K562 (cell line): ENCODE results near the gene IDUA. TPM values are rescaled to one million over a fixed set of nuclear protein-coding genes. Genes with fewer than 3 reads are reported as not detected.

Experiments
- COPS2 ChIP-seq: fragments of 450-650 bp; conservative IDR thresholded peaks from 2 replicates; pipeline ENCODE4 v1.6.1; 2016; ENCODE audit warnings: mild to moderate bottlenecking, moderate library complexity
- DNMT1 ChIP-seq: fragments of 450-650 bp; IDR thresholded peaks from 2 replicates; pipeline ENCODE4 v1.6.1; 2016; ENCODE audit warnings: antibody characterized with exemption, mild to moderate bottlenecking
- EP400 ChIP-seq: fragments of 450-650 bp; IDR thresholded peaks from 2 replicates; pipeline ENCODE4 v1.6.1; 2017; ENCODE audit warnings: antibody characterized with exemption, mild to moderate bottlenecking, moderate library complexity
- FOSL1 ChIP-seq: fragments of 200-800 bp; sonication (Bioruptor generic); conservative IDR thresholded peaks from 2 replicates; pipeline ENCODE4 v1.6.1; 2016; ENCODE audit warnings: missing genetic modification characterization, missing compliant biosample characterization
- GTF2E2 ChIP-seq: fragments of 200-800 bp; sonication (Bioruptor generic); IDR thresholded peaks from 2 replicates; pipeline ENCODE4 v1.6.1; 2016; ENCODE audit warnings: missing genetic modification characterization, missing compliant biosample characterization
- ILF3 ChIP-seq: fragments of 450-650 bp; IDR thresholded peaks from 2 replicates; pipeline ENCODE4 v1.6.1; 2018; ENCODE audit warnings: antibody characterized with exemption, mild to moderate bottlenecking, moderate library complexity, borderline replicate concordance
- MCM5 ChIP-seq: fragments of 450-650 bp; IDR thresholded peaks from 2 replicates; pipeline ENCODE4 v1.6.1; 2016; ENCODE audit warnings: low read depth
- SMARCB1 ChIP-seq: IDR thresholded peaks from 2 replicates; pipeline ENCODE4 v1.6.1; 2011; ENCODE audit warnings: improper control_type of control experiment, low read depth; ENCODE audit not compliant: insufficient read length
- ZNF707 ChIP-seq: fragments of 250-450 bp; sonication (Bioruptor Pico); conservative IDR thresholded peaks from 2 replicates; pipeline ENCODE4 v1.8.0; 2022; ENCODE audit warnings: inconsistent platforms, mild to moderate bottlenecking, moderate library complexity
- polyA plus RNA-seq, 8 experiments: library from polyadenylated mRNA; depleted of rRNA in 4 of 8; stranded (reverse) in 5 of 8; unstranded in 3 of 8; fragments of >200 nt; fragmentation: Nextera tagmentation in 2 of 8; fragmentation: Illumina TruSeq in 1 of 8; extraction: Ambion mirVana in 2 of 8; extraction: Trizol in 1 of 8; gene quantifications; 2 replicates each; pipeline versions ENCODE4 v1.2.1 to v1.2.3, GENCODE V29; 2011 to 2014; ENCODE audit warnings: inconsistent platforms in 1 of 8, missing spikeins in 1 of 8
- total RNA-seq, 7 experiments: library from RNA; depleted of rRNA in 6 of 7; stranded (reverse); fragments of >200 nt in 6 of 7; fragmentation: Illumina TruSeq in 2 of 7; extraction: Trizol in 2 of 7; gene quantifications; 2 replicates each; pipeline versions ENCODE4 v1.2.1 to v1.2.3, GENCODE V29; 2011 to 2021; ENCODE audit warnings: low replicate concordance in 1 of 7
- TF ChIP-seq, protein P1 (sequence below): sonication (generic); formaldehyde crosslinking; IDR thresholded peaks from 2 replicates; pipeline ENCODE4 v1.8.0; 2022; ENCODE audit warnings: mild to moderate bottlenecking, low read depth, missing genetic modification reagents
- TF ChIP-seq, protein P2 (sequence below), 2 experiments: fragments of 450-650 bp; formaldehyde crosslinking in 1 of 2; IDR thresholded peaks; 2 replicates each; pipeline versions ENCODE4 v1.4.0 to v1.6.1; 2014 to 2020; ENCODE audit warnings: mild to moderate bottlenecking in 2 of 2, borderline replicate concordance in 1 of 2, low read depth in 1 of 2
- TF ChIP-seq, protein P3 (sequence below): fragments of 250-450 bp; sonication (Bioruptor Pico); IDR thresholded peaks from 2 replicates; pipeline ENCODE4 v1.5.0; 2020; ENCODE audit warnings: mild to moderate bottlenecking, borderline replicate concordance
- TF ChIP-seq, protein P4 (sequence below), 2 experiments: fragments of 450-650 bp in 1 of 2; sonication (generic) in 1 of 2; formaldehyde crosslinking in 1 of 2; IDR thresholded peaks in 1 of 2; conservative IDR thresholded peaks in 1 of 2; 2 replicates each; pipeline versions ENCODE4 v1.6.1 to v1.8.1; 2016 to 2023; ENCODE audit warnings: mild to moderate bottlenecking in 2 of 2, moderate library complexity in 2 of 2, inconsistent platforms in 1 of 2, missing genetic modification reagents in 1 of 2

Gene IDUA
- total and polyA plus RNA-seq, 9 of the 15 experiments (the other 6 are each of a cell fraction or from before 2014, with no cell fraction given) = 0.04 to 16.1 (median 1.2) TPM

- TF ChIP-seq, protein P1, sequence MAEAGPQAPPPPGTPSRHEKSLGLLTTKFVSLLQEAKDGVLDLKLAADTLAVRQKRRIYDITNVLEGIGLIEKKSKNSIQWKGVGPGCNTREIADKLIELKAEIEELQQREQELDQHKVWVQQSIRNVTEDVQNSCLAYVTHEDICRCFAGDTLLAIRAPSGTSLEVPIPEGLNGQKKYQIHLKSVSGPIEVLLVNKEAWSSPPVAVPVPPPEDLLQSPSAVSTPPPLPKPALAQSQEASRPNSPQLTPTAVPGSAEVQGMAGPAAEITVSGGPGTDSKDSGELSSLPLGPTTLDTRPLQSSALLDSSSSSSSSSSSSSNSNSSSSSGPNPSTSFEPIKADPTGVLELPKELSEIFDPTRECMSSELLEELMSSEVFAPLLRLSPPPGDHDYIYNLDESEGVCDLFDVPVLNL (CRISPR knock-in tag) = no peak
- TF ChIP-seq, protein P2, sequence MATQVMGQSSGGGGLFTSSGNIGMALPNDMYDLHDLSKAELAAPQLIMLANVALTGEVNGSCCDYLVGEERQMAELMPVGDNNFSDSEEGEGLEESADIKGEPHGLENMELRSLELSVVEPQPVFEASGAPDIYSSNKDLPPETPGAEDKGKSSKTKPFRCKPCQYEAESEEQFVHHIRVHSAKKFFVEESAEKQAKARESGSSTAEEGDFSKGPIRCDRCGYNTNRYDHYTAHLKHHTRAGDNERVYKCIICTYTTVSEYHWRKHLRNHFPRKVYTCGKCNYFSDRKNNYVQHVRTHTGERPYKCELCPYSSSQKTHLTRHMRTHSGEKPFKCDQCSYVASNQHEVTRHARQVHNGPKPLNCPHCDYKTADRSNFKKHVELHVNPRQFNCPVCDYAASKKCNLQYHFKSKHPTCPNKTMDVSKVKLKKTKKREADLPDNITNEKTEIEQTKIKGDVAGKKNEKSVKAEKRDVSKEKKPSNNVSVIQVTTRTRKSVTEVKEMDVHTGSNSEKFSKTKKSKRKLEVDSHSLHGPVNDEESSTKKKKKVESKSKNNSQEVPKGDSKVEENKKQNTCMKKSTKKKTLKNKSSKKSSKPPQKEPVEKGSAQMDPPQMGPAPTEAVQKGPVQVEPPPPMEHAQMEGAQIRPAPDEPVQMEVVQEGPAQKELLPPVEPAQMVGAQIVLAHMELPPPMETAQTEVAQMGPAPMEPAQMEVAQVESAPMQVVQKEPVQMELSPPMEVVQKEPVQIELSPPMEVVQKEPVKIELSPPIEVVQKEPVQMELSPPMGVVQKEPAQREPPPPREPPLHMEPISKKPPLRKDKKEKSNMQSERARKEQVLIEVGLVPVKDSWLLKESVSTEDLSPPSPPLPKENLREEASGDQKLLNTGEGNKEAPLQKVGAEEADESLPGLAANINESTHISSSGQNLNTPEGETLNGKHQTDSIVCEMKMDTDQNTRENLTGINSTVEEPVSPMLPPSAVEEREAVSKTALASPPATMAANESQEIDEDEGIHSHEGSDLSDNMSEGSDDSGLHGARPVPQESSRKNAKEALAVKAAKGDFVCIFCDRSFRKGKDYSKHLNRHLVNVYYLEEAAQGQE (IDR thresholded peaks at IDR 0.05; ENCODE audit: borderline replicate concordance) = no peak
- TF ChIP-seq, protein P2 (CRISPR knock-in tag; IDR thresholded peaks at IDR 0.05; ENCODE audit: low read depth) = 0 out of 2 replicates have a peak, but pooled peaks have one; percentile 47
- no peak for TF ChIP-seq GTF2E2
- TF ChIP-seq, protein P3, sequence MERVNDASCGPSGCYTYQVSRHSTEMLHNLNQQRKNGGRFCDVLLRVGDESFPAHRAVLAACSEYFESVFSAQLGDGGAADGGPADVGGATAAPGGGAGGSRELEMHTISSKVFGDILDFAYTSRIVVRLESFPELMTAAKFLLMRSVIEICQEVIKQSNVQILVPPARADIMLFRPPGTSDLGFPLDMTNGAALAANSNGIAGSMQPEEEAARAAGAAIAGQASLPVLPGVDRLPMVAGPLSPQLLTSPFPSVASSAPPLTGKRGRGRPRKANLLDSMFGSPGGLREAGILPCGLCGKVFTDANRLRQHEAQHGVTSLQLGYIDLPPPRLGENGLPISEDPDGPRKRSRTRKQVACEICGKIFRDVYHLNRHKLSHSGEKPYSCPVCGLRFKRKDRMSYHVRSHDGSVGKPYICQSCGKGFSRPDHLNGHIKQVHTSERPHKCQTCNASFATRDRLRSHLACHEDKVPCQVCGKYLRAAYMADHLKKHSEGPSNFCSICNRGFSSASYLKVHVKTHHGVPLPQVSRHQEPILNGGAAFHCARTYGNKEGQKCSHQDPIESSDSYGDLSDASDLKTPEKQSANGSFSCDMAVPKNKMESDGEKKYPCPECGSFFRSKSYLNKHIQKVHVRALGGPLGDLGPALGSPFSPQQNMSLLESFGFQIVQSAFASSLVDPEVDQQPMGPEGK (CRISPR knock-in tag) = no peak
- TF ChIP-seq COPS2 = no peak
- no peak for TF ChIP-seq FOSL1 (tag)
- no peak for TF ChIP-seq EP400
- TF ChIP-seq ILF3 = no peak
- no peak for TF ChIP-seq DNMT1
- no peak for TF ChIP-seq SMARCB1
- TF ChIP-seq ZNF707 (CRISPR knock-in tag) = no peak
- TF ChIP-seq, protein P4, sequence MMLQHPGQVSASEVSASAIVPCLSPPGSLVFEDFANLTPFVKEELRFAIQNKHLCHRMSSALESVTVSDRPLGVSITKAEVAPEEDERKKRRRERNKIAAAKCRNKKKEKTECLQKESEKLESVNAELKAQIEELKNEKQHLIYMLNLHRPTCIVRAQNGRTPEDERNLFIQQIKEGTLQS (IDR thresholded peaks at IDR 0.05) = no peak
- TF ChIP-seq, protein P4 (CRISPR knock-in tag; conservative IDR thresholded peaks at IDR 0.05) = no peak
- TF ChIP-seq MCM5 = no peak
These were observed 13.1 kb upstream of the IDUA start, which contains the start of gene DGKQ (continued) for GRCh38 chr4:973431-974397.
